HL-60 (cell line): Measurements from ENCODE around the gene HPD.

Experiments used
- DNase-seq, 2 experiments: peaks; one replicate each; pipeline ENCODE4 v3.0.0-alpha.2; 2010 to 2020; ENCODE audit warnings: low read depth in 1 of 2, low spot score in 1 of 2
- H3K27ac ChIP-seq: fragments of 250-450 bp; sonication (Bioruptor Pico); replicated peaks from 2 replicates; pipeline ENCODE4 v1.5.1; 2020; ENCODE audit warnings: mild to moderate bottlenecking, moderate library complexity
- H3K27me3 ChIP-seq: fragments of 250-450 bp; sonication (Bioruptor Pico); 2 replicates; pipeline ENCODE4 v1.5.1; 2021; ENCODE audit warnings: mild to moderate bottlenecking, moderate library complexity; ENCODE audit not compliant: insufficient read depth, poor library complexity, severe bottlenecking
- H3K4me3 ChIP-seq: replicated peaks from 2 replicates; pipeline ENCODE4 v1.5.1; 2011; ENCODE audit warnings: mild to moderate bottlenecking, control low read depth, low read length; ENCODE audit not compliant: insufficient read depth
- GABPA ChIP-seq: IDR thresholded peaks from 2 replicates; pipeline ENCODE4 v1.6.1; 2012; ENCODE audit warnings: low read depth
- POLR2AphosphoS5 ChIP-seq: IDR thresholded peaks from 2 replicates; pipeline ENCODE4 v1.6.1; 2012; ENCODE audit warnings: low read depth
- SPI1 ChIP-seq: IDR thresholded peaks from 2 replicates; pipeline ENCODE4 v1.6.1; 2012; ENCODE audit warnings: low read depth, mild to moderate bottlenecking, borderline replicate concordance
- TF ChIP-seq, protein P1 (sequence below): IDR thresholded peaks from one replicate; pipeline ENCODE4 v1.5.1; 2011; ENCODE audit warnings: low read length, control low read depth, inconsistent platforms; ENCODE audit not compliant: insufficient read depth
- TF ChIP-seq, protein P2 (sequence below): IDR thresholded peaks from 2 replicates; pipeline ENCODE4 v1.6.1; 2012; ENCODE audit warnings: low read depth; ENCODE audit not compliant: insufficient replicate concordance

Gene HPD

DNA sequence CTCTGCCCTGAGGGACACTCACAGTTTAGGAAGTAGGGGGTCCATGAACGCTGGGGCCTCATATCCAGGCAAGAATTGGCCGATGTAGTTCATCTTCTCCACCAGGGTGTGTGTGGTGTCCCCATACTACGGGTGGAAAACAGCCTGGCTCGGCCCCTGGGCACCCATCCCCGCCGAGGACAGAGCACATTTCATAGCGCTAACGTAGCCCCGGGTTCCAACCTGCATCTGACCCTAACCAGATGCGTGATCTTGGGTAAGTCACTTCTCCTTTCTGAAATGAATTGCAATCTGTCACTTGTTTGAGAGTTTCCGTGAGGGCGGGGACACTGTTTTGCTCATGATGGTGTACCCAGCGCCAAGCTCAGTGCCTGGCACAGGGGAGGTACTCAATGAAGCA, 9.0 kb downstream of the HPD start:
- DNase-seq = peak; percentile 67 to 94
- Histone ChIP-seq H3K4me3 (peak overlapping the region; percentile 6), H3K27ac (peak overlapping the region; percentile 77), H3K27me3 (no peaks in the 10 kb centered on the region)
- TF ChIP-seq, protein P1, sequence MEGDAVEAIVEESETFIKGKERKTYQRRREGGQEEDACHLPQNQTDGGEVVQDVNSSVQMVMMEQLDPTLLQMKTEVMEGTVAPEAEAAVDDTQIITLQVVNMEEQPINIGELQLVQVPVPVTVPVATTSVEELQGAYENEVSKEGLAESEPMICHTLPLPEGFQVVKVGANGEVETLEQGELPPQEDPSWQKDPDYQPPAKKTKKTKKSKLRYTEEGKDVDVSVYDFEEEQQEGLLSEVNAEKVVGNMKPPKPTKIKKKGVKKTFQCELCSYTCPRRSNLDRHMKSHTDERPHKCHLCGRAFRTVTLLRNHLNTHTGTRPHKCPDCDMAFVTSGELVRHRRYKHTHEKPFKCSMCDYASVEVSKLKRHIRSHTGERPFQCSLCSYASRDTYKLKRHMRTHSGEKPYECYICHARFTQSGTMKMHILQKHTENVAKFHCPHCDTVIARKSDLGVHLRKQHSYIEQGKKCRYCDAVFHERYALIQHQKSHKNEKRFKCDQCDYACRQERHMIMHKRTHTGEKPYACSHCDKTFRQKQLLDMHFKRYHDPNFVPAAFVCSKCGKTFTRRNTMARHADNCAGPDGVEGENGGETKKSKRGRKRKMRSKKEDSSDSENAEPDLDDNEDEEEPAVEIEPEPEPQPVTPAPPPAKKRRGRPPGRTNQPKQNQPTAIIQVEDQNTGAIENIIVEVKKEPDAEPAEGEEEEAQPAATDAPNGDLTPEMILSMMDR = peak; percentile 8
- TF ChIP-seq POLR2AphosphoS5 (peak; percentile 89), SPI1 (peak; percentile 99), GABPA (no peak)
- TF ChIP-seq, protein P2, sequence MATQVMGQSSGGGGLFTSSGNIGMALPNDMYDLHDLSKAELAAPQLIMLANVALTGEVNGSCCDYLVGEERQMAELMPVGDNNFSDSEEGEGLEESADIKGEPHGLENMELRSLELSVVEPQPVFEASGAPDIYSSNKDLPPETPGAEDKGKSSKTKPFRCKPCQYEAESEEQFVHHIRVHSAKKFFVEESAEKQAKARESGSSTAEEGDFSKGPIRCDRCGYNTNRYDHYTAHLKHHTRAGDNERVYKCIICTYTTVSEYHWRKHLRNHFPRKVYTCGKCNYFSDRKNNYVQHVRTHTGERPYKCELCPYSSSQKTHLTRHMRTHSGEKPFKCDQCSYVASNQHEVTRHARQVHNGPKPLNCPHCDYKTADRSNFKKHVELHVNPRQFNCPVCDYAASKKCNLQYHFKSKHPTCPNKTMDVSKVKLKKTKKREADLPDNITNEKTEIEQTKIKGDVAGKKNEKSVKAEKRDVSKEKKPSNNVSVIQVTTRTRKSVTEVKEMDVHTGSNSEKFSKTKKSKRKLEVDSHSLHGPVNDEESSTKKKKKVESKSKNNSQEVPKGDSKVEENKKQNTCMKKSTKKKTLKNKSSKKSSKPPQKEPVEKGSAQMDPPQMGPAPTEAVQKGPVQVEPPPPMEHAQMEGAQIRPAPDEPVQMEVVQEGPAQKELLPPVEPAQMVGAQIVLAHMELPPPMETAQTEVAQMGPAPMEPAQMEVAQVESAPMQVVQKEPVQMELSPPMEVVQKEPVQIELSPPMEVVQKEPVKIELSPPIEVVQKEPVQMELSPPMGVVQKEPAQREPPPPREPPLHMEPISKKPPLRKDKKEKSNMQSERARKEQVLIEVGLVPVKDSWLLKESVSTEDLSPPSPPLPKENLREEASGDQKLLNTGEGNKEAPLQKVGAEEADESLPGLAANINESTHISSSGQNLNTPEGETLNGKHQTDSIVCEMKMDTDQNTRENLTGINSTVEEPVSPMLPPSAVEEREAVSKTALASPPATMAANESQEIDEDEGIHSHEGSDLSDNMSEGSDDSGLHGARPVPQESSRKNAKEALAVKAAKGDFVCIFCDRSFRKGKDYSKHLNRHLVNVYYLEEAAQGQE = no peak

DNA sequence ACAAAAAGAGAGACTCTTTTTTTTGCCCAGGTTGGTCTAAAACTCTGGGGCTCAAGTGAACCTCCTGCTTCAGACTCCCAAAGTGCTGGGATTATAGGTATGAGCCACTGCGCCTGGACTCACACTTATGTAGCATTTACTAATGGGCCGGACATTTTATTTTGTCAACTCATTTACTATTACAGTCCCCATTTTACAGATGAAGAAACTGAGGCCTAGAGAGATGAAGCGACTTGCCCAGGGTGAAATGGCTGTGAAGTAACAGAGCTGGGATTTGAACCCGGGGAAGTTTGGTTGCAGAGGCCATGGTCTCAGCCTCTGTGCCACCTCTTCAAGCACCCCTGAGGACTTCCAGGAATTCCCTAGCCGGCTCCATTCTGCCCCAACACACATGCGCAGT, 9.4 kb downstream of the HPD start:
- no peak for DNase-seq
- Histone ChIP-seq H3K27ac (peak overlapping the region; percentile 77), H3K4me3 (peak overlapping the region; percentile 6), H3K27me3 (no peaks in the 10 kb centered on the region)
- TF ChIP-seq SPI1 (no peak), POLR2AphosphoS5 (no peak), GABPA (no peak)
- TF ChIP-seq, protein P2 = no peak
- TF ChIP-seq, protein P1 = no peak

DNA sequence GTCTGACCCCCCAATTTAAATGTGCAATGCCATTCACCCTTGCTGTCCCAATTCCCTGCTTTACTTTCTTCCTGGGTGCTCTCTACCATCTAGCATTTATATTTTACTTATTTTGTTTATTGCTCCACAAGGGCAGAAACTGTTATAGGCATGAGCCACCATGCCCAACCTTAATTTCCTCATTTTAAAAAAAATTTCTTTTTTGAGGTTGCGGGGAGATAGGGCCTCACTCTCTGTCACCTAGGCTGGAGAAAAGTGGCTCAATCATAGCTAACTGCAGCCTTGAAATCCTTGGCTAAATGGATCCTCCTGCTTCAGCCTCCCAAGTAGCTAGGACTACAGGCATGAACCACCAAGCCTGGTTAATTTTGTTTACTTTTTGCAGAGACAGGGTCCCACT, 13.0 kb downstream of the HPD start:
- no peak for TF ChIP-seq GABPA
- no peak for TF ChIP-seq POLR2AphosphoS5
- TF ChIP-seq, protein P1 = no peak
- no peak for TF ChIP-seq SPI1
- TF ChIP-seq, protein P2 = no peak
- H3K27ac ChIP-seq = peak overlapping the region; percentile 87

More for the DNA sequence above, 13.0 kb downstream of the HPD start:
- Histone ChIP-seq H3K27me3 (no peaks in the 10 kb centered on the region), H3K4me3 (no peak overlapping the region)
- peak in 1 of 2 experiments; percentile 66 for DNase-seq
